ENCODE measurements around the gene ZSCAN9.
A peak's percentile ranks its signal among the peaks of the same experiment; 100 is the strongest.

Gene ZSCAN9

GRCh38 chr6:28211840-28212509 is 13.1 kb upstream of the ZSCAN9 start:
- TF ChIP-seq GATA1 (IDR thresholded peaks at IDR 0.05; ENCODE audit: low read depth, low read length) (no peak), POLR2A (IDR thresholded peaks at IDR 0.05; ENCODE audit: low read length) (no peak)

GRCh38 chr6:28212510-28213212 is 12.4 kb upstream of the ZSCAN9 start:
- TF ChIP-seq GATA1 (IDR thresholded peaks at IDR 0.05; ENCODE audit: low read depth, low read length) = no peak
- TF ChIP-seq POLR2A (IDR thresholded peaks at IDR 0.05; ENCODE audit: low read length) = peak; percentile 37
- peak; percentile 88 to 90 for DNase-seq

More at GRCh38 chr6:28211840-28212509, 13.1 kb upstream of the ZSCAN9 start:
- DNase-seq = peak; percentile 66 to 70

- no peak for TF ChIP-seq POLR2A (IDR thresholded peaks at IDR 0.05; ENCODE audit: low read length)
- TF ChIP-seq GATA1 (IDR thresholded peaks at IDR 0.05; ENCODE audit: low read depth, low read length) = no peak
- DNase-seq = no peak
These were observed 11.9 kb upstream of the ZSCAN9 start for GRCh38 chr6:28213213-28213523.

- TF ChIP-seq GATA1 (IDR thresholded peaks at IDR 0.05; ENCODE audit: low read depth, low read length) (no peak), POLR2A (IDR thresholded peaks at IDR 0.05; ENCODE audit: low read length) (no peak)
- DNase-seq = peak; percentile 58 to 74
These were observed 9.7 kb upstream of the ZSCAN9 start for GRCh38 chr6:28215425-28215824.

GRCh38 chr6:28217890-28218289 is 7.2 kb upstream of the ZSCAN9 start:
- no peak for TF ChIP-seq GATA1 (IDR thresholded peaks at IDR 0.05; ENCODE audit: low read depth, low read length)
- no peak for DNase-seq

- TF ChIP-seq POLR2A (IDR thresholded peaks at IDR 0.05; ENCODE audit: low read length) (peak; percentile 50), GATA1 (IDR thresholded peaks at IDR 0.05; ENCODE audit: low read depth, low read length) (no peak)
- DNase-seq = peak; percentile 86 to 88
These were observed 6.5 kb upstream of the ZSCAN9 start for GRCh38 chr6:28218312-28219248.

- DNase-seq = peak; percentile 26 to 31
- TF ChIP-seq GATA1 (IDR thresholded peaks at IDR 0.05; ENCODE audit: low read depth, low read length) (no peak), POLR2A (IDR thresholded peaks at IDR 0.05; ENCODE audit: low read length) (no peak)
These were observed 4.6 kb upstream of the ZSCAN9 start for GRCh38 chr6:28220257-28221133.

GRCh38 chr6:28224131-28225055 is 682 bp upstream of the ZSCAN9 start:
- no peak for TF ChIP-seq GATA1 (IDR thresholded peaks at IDR 0.05; ENCODE audit: low read depth, low read length)
- TF ChIP-seq POLR2A (IDR thresholded peaks at IDR 0.05; ENCODE audit: low read length) = no peak
- peak in 1 of 2 experiments; percentile 36 for DNase-seq

GRCh38 chr6:28226460-28226859 is 1.4 kb downstream of the ZSCAN9 start:
- TF ChIP-seq POLR2A (IDR thresholded peaks at IDR 0.05; ENCODE audit: low read length) (no peak), GATA1 (IDR thresholded peaks at IDR 0.05; ENCODE audit: low read depth, low read length) (no peak)
- no peak for DNase-seq

GRCh38 chr6:28232785-28233184 is 7.7 kb downstream of the ZSCAN9 start:
- TF ChIP-seq POLR2A (IDR thresholded peaks at IDR 0.05; ENCODE audit: low read length) (no peak), GATA1 (IDR thresholded peaks at IDR 0.05; ENCODE audit: low read depth, low read length) (no peak)
- no peak for DNase-seq

GRCh38 chr6:28235912-28236452 is 10.9 kb downstream of the ZSCAN9 start:
- TF ChIP-seq POLR2A (IDR thresholded peaks at IDR 0.05; ENCODE audit: low read length) (no peak), GATA1 (IDR thresholded peaks at IDR 0.05; ENCODE audit: low read depth, low read length) (no peak)
- no peak for DNase-seq

- TF ChIP-seq GATA1 (IDR thresholded peaks at IDR 0.05; ENCODE audit: low read depth, low read length) = no peak
- TF ChIP-seq POLR2A (IDR thresholded peaks at IDR 0.05; ENCODE audit: low read length) = no peak
- DNase-seq = no peak
These were observed 14.6 kb downstream of the ZSCAN9 start for GRCh38 chr6:28239636-28240035.
